ENCODE results near the gene PPARG. TPM values are rescaled to one million over a fixed set of nuclear protein-coding genes. Genes with fewer than 3 reads are reported as not detected.
"Not testable (repeated sequence)": the region's sequence is repeated elsewhere in the genome, so short reads cannot be mapped to it uniquely, and the experiment has no call there.

The PPARG gene
- polyA plus RNA-seq, 2 of the 4 experiments (the other 2 are of a cell fraction), result 38.9 to 43.1 TPM

GRCh38 chr3:12447075-12447474 is 158.2 kb downstream of the PPARG start:
- no peak for DNase-seq (ENCODE audit: low read depth in 1 of 2, low spot score in 1 of 2)
- Histone ChIP-seq H3K4me1 (peaks cover 12% of the 10 kb centered on the region), H3K9me3 (no peaks in the 10 kb centered on the region), H3K4me3 (no peak overlapping the region), H3K4me2 (no peak overlapping the region), H3K27ac (no peak overlapping the region)
- CTCF ChIA-PET, result interaction anchor here (1.2 to 1.7 kb wide), 2 partner anchors 33 to 311 kb away, joined by 3 to 5 read pairs; no protein-coding TSS in a partner anchor
- POLR2A ChIA-PET, result no interaction called here
- TF ChIP-seq MAX (IDR thresholded peaks at IDR 0.05), result no peak
- no peak for TF ChIP-seq EHF (CRISPR knock-in tag; IDR thresholded peaks at IDR 0.05)
- no peak for TF ChIP-seq CBX8 (IDR thresholded peaks at IDR 0.05)
- TF ChIP-seq RNF2 (IDR thresholded peaks at IDR 0.05; ENCODE audit: borderline replicate concordance, low read depth), result no peak
- TF ChIP-seq TFCP2L1 (CRISPR knock-in tag; IDR thresholded peaks at IDR 0.05), result no peak
- no peak for TF ChIP-seq ELK1 (IDR thresholded peaks at IDR 0.05; ENCODE audit: low read depth, low read length)
- no peak for TF ChIP-seq NR3C1 (IDR thresholded peaks at IDR 0.05)
- no peak for TF ChIP-seq POLR2AphosphoS2 (conservative IDR thresholded peaks at IDR 0.05; ENCODE audit: low read length)
- no peak for TF ChIP-seq HES2 (IDR thresholded peaks at IDR 0.05)
- FAIRE-seq, result no peak
- no peak for ATAC-seq
- 91% methylated on average over 4 of the region's 4 CpGs for WGBS (ENCODE audit: missing lambda C conversion rate)

GRCh38 chr3:12448404-12449202 is 159.7 kb downstream of the PPARG start:
- H3K4me2 ChIP-seq; DNase-seq (ENCODE audit: low read depth in 1 of 2, low spot score in 1 of 2); FAIRE-seq; H3K9me3 ChIP-seq; H3K27ac ChIP-seq; POLR2A ChIA-PET; H3K4me3 ChIP-seq: not testable (repeated sequence)
- peaks cover 12% of the 10 kb centered on the region for H3K4me1 ChIP-seq
- CTCF ChIA-PET, result interaction anchor here (1.2 to 1.3 kb wide), 2 partner anchors 31 to 313 kb away, joined by 3 to 8 read pairs; no protein-coding TSS in a partner anchor
- TF ChIP-seq RAD21 (conservative IDR thresholded peaks at IDR 0.05 in 1 of 2, IDR thresholded peaks at IDR 0.05 in 1 of 2), result 0 out of 5 replicates have a peak, but pooled peaks of 1 of the 2 experiments have one; percentile 18
- WGBS (ENCODE audit: missing lambda C conversion rate), result 91% methylated on average over 4 of the region's 4 CpGs
- ATAC-seq, result peak in 1 of 2 experiments; percentile 29; a peak in 2 of 6 replicates

GRCh38 chr3:12449889-12450682 is 161.2 kb downstream of the PPARG start:
- WGBS (ENCODE audit: missing lambda C conversion rate), result 79% methylated on average over 8 of the region's 8 CpGs
- H3K4me2 ChIP-seq, result no peak overlapping the region
- TF ChIP-seq USF2 (IDR thresholded peaks at IDR 0.05), result peak; percentile 67
- no peak for TF ChIP-seq HOXB5 (CRISPR knock-in tag; IDR thresholded peaks at IDR 0.05)
- CTCF ChIA-PET, result interaction anchor here (1.3 to 1.4 kb wide), 2 partner anchors 8 to 29 kb away, joined by 3 to 8 read pairs; no protein-coding TSS in a partner anchor
- POLR2A ChIA-PET, result no interaction called here
- ATAC-seq (no peak), FAIRE-seq (no peak), DNase-seq (ENCODE audit: low read depth in 1 of 2, low spot score in 1 of 2) (no peak)
- no peaks in the 10 kb centered on the region for H3K9me3 ChIP-seq
- H3K4me3 ChIP-seq, result no peak overlapping the region
- no peak overlapping the region for H3K27ac ChIP-seq
- peaks cover 16% of the 10 kb centered on the region for H3K4me1 ChIP-seq

- peaks cover 13% of the 10 kb centered on the region for H3K4me1 ChIP-seq
- DNase-seq (ENCODE audit: low read depth in 1 of 2, low spot score in 1 of 2) (no peak), FAIRE-seq (no peak), ATAC-seq (no peak)
- CTCF ChIA-PET, result interaction anchor here (1.4 kb wide), 1 partner anchor 19 kb away, joined by 5 read pairs; no protein-coding TSS in a partner anchor
- H3K9me3 ChIP-seq, result no peaks in the 10 kb centered on the region
- POLR2A ChIA-PET, result no interaction called here
- H3K4me2 ChIP-seq, result no peak overlapping the region
- H3K27ac ChIP-seq, result no peak overlapping the region
- H3K4me3 ChIP-seq, result no peak overlapping the region
- 79% methylated on average over 4 of the region's 5 CpGs for WGBS (ENCODE audit: missing lambda C conversion rate)
- no peak for TF ChIP-seq FOSB (CRISPR knock-in tag; IDR thresholded peaks at IDR 0.05)
- TF ChIP-seq MAX (IDR thresholded peaks at IDR 0.05), result no peak
- no peak for TF ChIP-seq HOXA7 (CRISPR knock-in tag; IDR thresholded peaks at IDR 0.05)
- TF ChIP-seq RAD21 (conservative IDR thresholded peaks at IDR 0.05 in 1 of 2, IDR thresholded peaks at IDR 0.05 in 1 of 2), result no peak
- TF ChIP-seq CEBPB (IDR thresholded peaks at IDR 0.05), result no peak
- no peak for TF ChIP-seq PBX3 (IDR thresholded peaks at IDR 0.05)
- TF ChIP-seq HEYL (CRISPR knock-in tag; IDR thresholded peaks at IDR 0.05), result no peak
- no peak for TF ChIP-seq JUN (IDR thresholded peaks at IDR 0.05)
- no peak for TF ChIP-seq ATOH8 (CRISPR knock-in tag; IDR thresholded peaks at IDR 0.05; ENCODE audit: low read depth)
- no peak for TF ChIP-seq EHMT2 (IDR thresholded peaks at IDR 0.05; ENCODE audit: low read depth)
- no peak for TF ChIP-seq ELK1 (IDR thresholded peaks at IDR 0.05; ENCODE audit: low read depth, low read length)
- TF ChIP-seq JUNB (IDR thresholded peaks at IDR 0.05), result no peak
These were observed 162.6 kb downstream of the PPARG start for GRCh38 chr3:12451481-12451880.
